Osteocyte (in vitro differentiated cells): Measurements from ENCODE around the gene IL1RL2. TPM values are rescaled to one million over a fixed set of nuclear protein-coding genes. Genes with fewer than 3 reads are reported as not detected.
A peak's percentile ranks its signal among the peaks of the same experiment; 100 is the strongest.

Experiments
- DNase-seq: peaks from one replicate; pipeline ENCODE4 v3.0.0; 2021; ENCODE audit warnings: mixed read lengths; ENCODE audit not compliant: unreplicated experiment; ENCODE audit errors: extremely low spot score
- H3K27ac Mint-ChIP-seq: one replicate; pipeline ENCODE4 v1.8.0; 2021; ENCODE audit warnings: mild to moderate bottlenecking, mixed read lengths; ENCODE audit not compliant: unreplicated experiment
- H3K27me3 Mint-ChIP-seq: one replicate; pipeline ENCODE4 v1.8.0; 2021; ENCODE audit warnings: mixed read lengths; ENCODE audit not compliant: unreplicated experiment
- H3K36me3 Mint-ChIP-seq: one replicate; pipeline ENCODE4 v1.8.0; 2021; ENCODE audit warnings: mixed read lengths; ENCODE audit not compliant: unreplicated experiment
- H3K4me1 Mint-ChIP-seq: one replicate; pipeline ENCODE4 v1.8.0; 2021; ENCODE audit warnings: mixed read lengths; ENCODE audit not compliant: unreplicated experiment
- H3K4me3 Mint-ChIP-seq: one replicate; pipeline ENCODE4 v1.8.0; 2021; ENCODE audit warnings: mild to moderate bottlenecking, moderate library complexity, mixed read lengths; ENCODE audit not compliant: unreplicated experiment
- H3K9me3 Mint-ChIP-seq: one replicate; pipeline ENCODE4 v1.8.0; 2021; ENCODE audit warnings: mixed read lengths; ENCODE audit not compliant: unreplicated experiment
- CTCF ChIP-seq: fragments of 200-600 bp; sonication (generic); IDR thresholded peaks from 2 replicates; pipeline ENCODE4 v1.5.0; 2021; ENCODE audit warnings: antibody characterized with exemption, mild to moderate bottlenecking, moderate library complexity
- total RNA-seq: library from RNA; stranded (reverse); gene quantifications from 2 replicates; pipeline ENCODE4 v1.2.1, GENCODE V29; 2021

The IL1RL2 gene
- total RNA-seq, 1 donor from 2014 or later = 0.21 TPM

GRCh38 chr2:102226171-102226570, 39.3 kb downstream of the IL1RL2 start:
- Mint-ChIP-seq H3K27me3 (peaks cover under 1% of the 10 kb centered on the region), H3K4me1 (peaks cover 35% of the 10 kb centered on the region)

GRCh38 chr2:102226612-102227391, 40.0 kb downstream of the IL1RL2 start:
- H3K36me3 Mint-ChIP-seq = no peaks in the 10 kb centered on the region
- H3K4me3 Mint-ChIP-seq = no peak overlapping the region
- H3K27ac Mint-ChIP-seq = peak overlapping the region; percentile 93

More at GRCh38 chr2:102226171-102226570, 39.3 kb downstream of the IL1RL2 start:
- peak; percentile 27 for DNase-seq
- TF ChIP-seq CTCF = no peak
- Mint-ChIP-seq H3K27ac (peak overlapping the region; percentile 93), H3K9me3 (no peaks in the 10 kb centered on the region), H3K4me3 (no peak overlapping the region), H3K36me3 (no peaks in the 10 kb centered on the region)

GRCh38 chr2:102229141-102229769, 42.4 kb downstream of the IL1RL2 start:
- no peak overlapping the region for H3K27ac Mint-ChIP-seq
- no peak for DNase-seq
- TF ChIP-seq CTCF = no peak
- H3K27me3 Mint-ChIP-seq = no peaks in the 10 kb centered on the region
- H3K9me3 Mint-ChIP-seq = no peaks in the 10 kb centered on the region
- H3K4me1 Mint-ChIP-seq = peaks cover 39% of the 10 kb centered on the region
- no peak overlapping the region for H3K4me3 Mint-ChIP-seq
- H3K36me3 Mint-ChIP-seq = no peaks in the 10 kb centered on the region

More at GRCh38 chr2:102226612-102227391, 40.0 kb downstream of the IL1RL2 start:
- Mint-ChIP-seq H3K4me1 (peaks cover 38% of the 10 kb centered on the region), H3K27me3 (no peaks in the 10 kb centered on the region), H3K9me3 (no peaks in the 10 kb centered on the region)
- DNase-seq = peak; percentile 27
- no peak for TF ChIP-seq CTCF

GRCh38 chr2:102230410-102230909, 43.6 kb downstream of the IL1RL2 start:
- H3K27me3 Mint-ChIP-seq = no peaks in the 10 kb centered on the region
- H3K9me3 Mint-ChIP-seq = no peaks in the 10 kb centered on the region
- H3K27ac Mint-ChIP-seq = no peak overlapping the region
- no peak for DNase-seq
- H3K4me3 Mint-ChIP-seq = no peak overlapping the region
- no peak for TF ChIP-seq CTCF
- peaks cover 39% of the 10 kb centered on the region for H3K4me1 Mint-ChIP-seq
- H3K36me3 Mint-ChIP-seq = no peaks in the 10 kb centered on the region
